Psoas muscle (tissue), 8 donors: ENCODE data around the gene BCL11B. TPM values are rescaled to one million over a fixed set of nuclear protein-coding genes. Genes with fewer than 3 reads are reported as not detected.

Experiments
- ATAC-seq, 4 donors: fragments of 200-7000 bp; cut with Tn5 transposase; one replicate each; pipeline ENCODE4 v1.9.1; 2020; ENCODE audit warnings: moderate library complexity in 3 of 4, mild to moderate bottlenecking in 2 of 4
- DNase-seq, 2 donors: peaks; one replicate each; pipeline ENCODE4 v3.0.0-alpha.2; 2020
- H3K27ac ChIP-seq: fragments of 200-600 bp; one replicate; pipeline ENCODE4 v1.8.0; 2022
- H3K27me3 ChIP-seq, 3 donors: fragments of 200-600 bp in 1 of 3; one replicate each; pipeline versions ENCODE4 v1.6.1 to v1.8.0; 2013 to 2022; ENCODE audit warnings: low read length in 2 of 3, mild to moderate bottlenecking in 2 of 3, moderate library complexity in 1 of 3; ENCODE audit not compliant: insufficient read depth in 3 of 3
- H3K36me3 ChIP-seq, 2 donors: fragments of 200-600 bp in 1 of 2; one replicate each; pipeline versions ENCODE4 v1.6.1 to v1.8.0; 2013 to 2022; ENCODE audit warnings: low read depth in 1 of 2, mild to moderate bottlenecking in 1 of 2, moderate library complexity in 1 of 2; ENCODE audit not compliant: insufficient read depth in 1 of 2
- H3K4me1 ChIP-seq: fragments of 200-600 bp; one replicate; pipeline ENCODE4 v1.8.0; 2022
- H3K4me3 ChIP-seq: fragments of 200-600 bp; one replicate; pipeline ENCODE4 v1.8.0; 2022; ENCODE audit warnings: mild to moderate bottlenecking
- H3K9me3 ChIP-seq: fragments of 200-600 bp; one replicate; pipeline ENCODE4 v1.8.0; 2022
- CTCF ChIP-seq: fragments of 200-600 bp; IDR thresholded peaks from one replicate; pipeline ENCODE4 v1.8.0; 2022; ENCODE audit warnings: antibody characterized with exemption
- WGBS, 3 donors: extraction: QIAGEN DNeasy Blood & Tissue Kit; methylation state at CpG; one replicate each; pipeline versions ENCODE4 v1.1.6 to v1.1.7; 2013; 5-methylcytosine and 5-hydroxymethylcytosine counted together
- intact Hi-C, 2 donors: fragments of 100-400 bp; cut with DNase I; formaldehyde crosslinking; loops; one replicate each; pipeline versions ENCODE4 v1.11.0 to v1.14.2; 2022
- polyA plus RNA-seq, 3 donors: library from polyadenylated mRNA; stranded (reverse); fragments of 200-250 nt; gene quantifications; one replicate each; pipeline ENCODE4 v1.2.3, GENCODE V29; 2013
- total RNA-seq, 4 donors: library from RNA; stranded (reverse); fragmentation: NEBNext Ultra II Directional in 2 of 4; extraction: Animal tissue kit (Norgen Biotek cat#: 25700) in 2 of 4; gene quantifications; one replicate each; pipeline versions ENCODE4 v1.2.1 to v1.2.4, GENCODE V29; 2021 to 2023
- donor health status: healthy with polysubstance abuse.
- donor health status: DM: no; HTN: no; CAD: no; lungs with moderate emphysema.
- donor health status: Bipolar disorder and iron deficiency.
- donor health status: healthy.
- donor health status: DM: yes; HTN: yes; CAD: no.
- donor health status: DM: no; HTN: no; CAD: no.
- donor health status: DM: no; HTN: no; CAD: no.
- donor health status: DM: yes; HTN: yes; CAD: no.

BCL11B gene
- total and polyA plus RNA-seq, 7 donors: 0.01 to 0.34 (median 0.15) TPM; not detected in 2

- TF ChIP-seq CTCF: no peak
- ATAC-seq (no peak), DNase-seq (no peak)
- Histone ChIP-seq H3K36me3 (no peaks in the 10 kb centered on the region), H3K9me3 (no peaks in the 10 kb centered on the region), H3K27ac (no peak overlapping the region), H3K4me1 (no peaks in the 10 kb centered on the region), H3K27me3 (peaks cover 0 to 45% (median 13%) of the 10 kb centered on the region in 3 donors), H3K4me3 (no peak overlapping the region)
- WGBS, 3 donors: 70 to 80% (median 71%) methylated on average over 10 of the region's 10 CpGs
- intact Hi-C loops: no loop called here
Observed at GRCh38 chr14:99242816-99243721, 28.9 kb downstream of the BCL11B start.

GRCh38 chr14:99242238-99242637 lies 29.8 kb downstream of the BCL11B start:
- no peak overlapping the region for H3K4me3 ChIP-seq
- 75 to 78% (median 76%) methylated on average over 11 of the region's 11 CpGs for WGBS, 3 donors

GRCh38 chr14:99241325-99242010 lies 30.5 kb downstream of the BCL11B start:
- WGBS, 3 donors: 62 to 65% (median 64%) methylated on average over 18 of the region's 18 CpGs
- ATAC-seq: no peak
- Histone ChIP-seq H3K27ac (no peak overlapping the region), H3K4me3 (no peak overlapping the region), H3K4me1 (no peaks in the 10 kb centered on the region), H3K36me3 (no peaks in the 10 kb centered on the region), H3K9me3 (no peaks in the 10 kb centered on the region), H3K27me3 (peaks cover 0 to 33% (median 9%) of the 10 kb centered on the region in 3 donors)
- no peak for TF ChIP-seq CTCF
- intact Hi-C loops: no loop called here
- no peak for DNase-seq

More at GRCh38 chr14:99242238-99242637, 29.8 kb downstream of the BCL11B start:
- no peak for TF ChIP-seq CTCF
- peaks cover 0 to 40% (median 11%) of the 10 kb centered on the region in 3 donors for H3K27me3 ChIP-seq
- intact Hi-C loops: no loop called here
- H3K27ac ChIP-seq: no peak overlapping the region
- no peaks in the 10 kb centered on the region for H3K36me3 ChIP-seq
- no peaks in the 10 kb centered on the region for H3K9me3 ChIP-seq
- no peak for ATAC-seq
- DNase-seq: no peak
- H3K4me1 ChIP-seq: no peaks in the 10 kb centered on the region

GRCh38 chr14:99240627-99241324 lies 31.2 kb downstream of the BCL11B start:
- ATAC-seq (no peak), DNase-seq (no peak)
- 84 to 86% (median 86%) methylated on average over 23 of the region's 23 CpGs for WGBS, 3 donors
- no peak for TF ChIP-seq CTCF
- H3K4me3 ChIP-seq: no peak overlapping the region
- no peaks in the 10 kb centered on the region for H3K36me3 ChIP-seq
- H3K9me3 ChIP-seq: no peaks in the 10 kb centered on the region
- H3K4me1 ChIP-seq: no peaks in the 10 kb centered on the region
- intact Hi-C loops: no loop called here
- H3K27me3 ChIP-seq: peaks cover 0 to 28% (median 9%) of the 10 kb centered on the region in 3 donors
- H3K27ac ChIP-seq: no peak overlapping the region
